GM12874 (cell line): ENCODE results near the gene HERPUD2.

Experiments used
- CTCF ChIP-seq: IDR thresholded peaks from 2 replicates; pipeline ENCODE4 v1.5.1; 2011; ENCODE audit warnings: low read depth, mild to moderate bottlenecking, control low read depth, low read length, moderate library complexity; ENCODE audit not compliant: insufficient read depth

The HERPUD2 gene

GRCh38 chr7:35720849-35721248 is 25.9 kb upstream of the HERPUD2 start:
- TF ChIP-seq CTCF: no peak

GRCh38 chr7:35720032-35720431 is 25.1 kb upstream of the HERPUD2 start:
- no peak for TF ChIP-seq CTCF

- TF ChIP-seq CTCF: no peak
These were observed 23.1 kb upstream of the HERPUD2 start for GRCh38 chr7:35718047-35718446.

- TF ChIP-seq CTCF: no peak
These were observed 22.6 kb upstream of the HERPUD2 start for GRCh38 chr7:35717516-35717915.

- TF ChIP-seq CTCF: no peak
These were observed 22.1 kb upstream of the HERPUD2 start for GRCh38 chr7:35717013-35717412.

GRCh38 chr7:35716038-35716803 is 21.3 kb upstream of the HERPUD2 start:
- no peak for TF ChIP-seq CTCF

GRCh38 chr7:35714862-35715261 is 19.9 kb upstream of the HERPUD2 start:
- TF ChIP-seq CTCF: no peak

GRCh38 chr7:35714407-35714806 is 19.5 kb upstream of the HERPUD2 start:
- TF ChIP-seq CTCF: no peak
